Lower leg skin (tissue), 3 donors: Measurements from ENCODE around the gene GOLGA6L25.
"Not testable (repeated sequence)": the region's sequence is repeated elsewhere in the genome, so short reads cannot be mapped to it uniquely, and the experiment has no call there.

Experiments used
- POLR2A ChIP-seq, 2 donors: fragments of 450-650 bp; IDR thresholded peaks; one replicate each; pipeline ENCODE4 v1.6.1; 2016 to 2017; ENCODE audit warnings: antibody characterized with exemption in 2 of 2, mild to moderate bottlenecking in 1 of 2, moderate library complexity in 1 of 2
- TF ChIP-seq, protein P1 (sequence below), 3 donors: fragments of 450-650 bp; IDR thresholded peaks; one replicate each; pipeline ENCODE4 v1.5.1; 2016; ENCODE audit warnings: antibody characterized with exemption in 3 of 3, mild to moderate bottlenecking in 3 of 3, moderate library complexity in 2 of 3

- TF ChIP-seq, protein P1, sequence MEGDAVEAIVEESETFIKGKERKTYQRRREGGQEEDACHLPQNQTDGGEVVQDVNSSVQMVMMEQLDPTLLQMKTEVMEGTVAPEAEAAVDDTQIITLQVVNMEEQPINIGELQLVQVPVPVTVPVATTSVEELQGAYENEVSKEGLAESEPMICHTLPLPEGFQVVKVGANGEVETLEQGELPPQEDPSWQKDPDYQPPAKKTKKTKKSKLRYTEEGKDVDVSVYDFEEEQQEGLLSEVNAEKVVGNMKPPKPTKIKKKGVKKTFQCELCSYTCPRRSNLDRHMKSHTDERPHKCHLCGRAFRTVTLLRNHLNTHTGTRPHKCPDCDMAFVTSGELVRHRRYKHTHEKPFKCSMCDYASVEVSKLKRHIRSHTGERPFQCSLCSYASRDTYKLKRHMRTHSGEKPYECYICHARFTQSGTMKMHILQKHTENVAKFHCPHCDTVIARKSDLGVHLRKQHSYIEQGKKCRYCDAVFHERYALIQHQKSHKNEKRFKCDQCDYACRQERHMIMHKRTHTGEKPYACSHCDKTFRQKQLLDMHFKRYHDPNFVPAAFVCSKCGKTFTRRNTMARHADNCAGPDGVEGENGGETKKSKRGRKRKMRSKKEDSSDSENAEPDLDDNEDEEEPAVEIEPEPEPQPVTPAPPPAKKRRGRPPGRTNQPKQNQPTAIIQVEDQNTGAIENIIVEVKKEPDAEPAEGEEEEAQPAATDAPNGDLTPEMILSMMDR (IDR thresholded peaks at IDR 0.05), result not testable (repeated sequence)
- TF ChIP-seq POLR2A (IDR thresholded peaks at IDR 0.05), result not testable (repeated sequence)
These were observed 20.0 kb downstream of the GOLGA6L25 start for GRCh38 chr15:28573351-28573750.
